ENCODE data around the gene ENAM.

ENAM gene

GRCh38 chr4:70594196-70594595, 34.3 kb upstream of the ENAM start:
- DNase-seq (ENCODE audit: low read depth) = peak; percentile 85
- no peak for TF ChIP-seq CTCF (IDR thresholded peaks at IDR 0.05; ENCODE audit: control insufficient read depth, extremely low read depth, insufficient read depth)
- no peak overlapping the region for H3K4me3 ChIP-seq (ENCODE audit: low read depth, low read length)

GRCh38 chr4:70600305-70600704, 28.2 kb upstream of the ENAM start:
- H3K4me3 ChIP-seq (ENCODE audit: low read depth, low read length) = no peak overlapping the region
- no peak for DNase-seq (ENCODE audit: low read depth)
- TF ChIP-seq CTCF (IDR thresholded peaks at IDR 0.05; ENCODE audit: control insufficient read depth, extremely low read depth, insufficient read depth) = no peak

- no peak for DNase-seq (ENCODE audit: low read depth)
- TF ChIP-seq CTCF (IDR thresholded peaks at IDR 0.05; ENCODE audit: control insufficient read depth, extremely low read depth, insufficient read depth) = no peak
- no peak overlapping the region for H3K4me3 ChIP-seq (ENCODE audit: low read depth, low read length)
Measured at GRCh38 chr4:70600977-70601376, 27.6 kb upstream of the ENAM start.

- DNase-seq (ENCODE audit: low read depth) = peak; percentile 74
- H3K4me3 ChIP-seq (ENCODE audit: low read depth, low read length) = no peak overlapping the region
- peak; percentile 97 for TF ChIP-seq CTCF (IDR thresholded peaks at IDR 0.05; ENCODE audit: control insufficient read depth, extremely low read depth, insufficient read depth)
Measured at GRCh38 chr4:70601422-70602039, 27.0 kb upstream of the ENAM start.

GRCh38 chr4:70603856-70604255, 24.7 kb upstream of the ENAM start:
- DNase-seq (ENCODE audit: low read depth) = no peak
- no peak overlapping the region for H3K4me3 ChIP-seq (ENCODE audit: low read depth, low read length)
- no peak for TF ChIP-seq CTCF (IDR thresholded peaks at IDR 0.05; ENCODE audit: control insufficient read depth, extremely low read depth, insufficient read depth)

GRCh38 chr4:70606459-70606858, 22.1 kb upstream of the ENAM start:
- H3K4me3 ChIP-seq (ENCODE audit: low read depth, low read length) = no peak overlapping the region
- TF ChIP-seq CTCF (IDR thresholded peaks at IDR 0.05; ENCODE audit: control insufficient read depth, extremely low read depth, insufficient read depth) = no peak
- no peak for DNase-seq (ENCODE audit: low read depth)

GRCh38 chr4:70607334-70607853, 21.1 kb upstream of the ENAM start:
- TF ChIP-seq CTCF (IDR thresholded peaks at IDR 0.05; ENCODE audit: control insufficient read depth, extremely low read depth, insufficient read depth) = no peak
- no peak overlapping the region for H3K4me3 ChIP-seq (ENCODE audit: low read depth, low read length)
- no peak for DNase-seq (ENCODE audit: low read depth)

Data from LNCaP clone FGC (cell line).